ENCODE measurements around the gene PXT1. TPM values are rescaled to one million over a fixed set of nuclear protein-coding genes. Genes with fewer than 3 reads are reported as not detected.
"Not testable (repeated sequence)": the region's sequence is repeated elsewhere in the genome, so short reads cannot be mapped to it uniquely, and the experiment has no call there.

The PXT1 gene
- total RNA-seq = not detected
- 0.04 TPM for polyA plus RNA-seq

GRCh38 chr6:36442671-36443470, at the start of gene PXT1, which contains the start of gene KCTD20:
PXT1 (minus strand) TSS chr6:36442854; CDS start chr6:36426082, 16,772 bp downstream.
KCTD20 (plus strand) TSS chr6:36443000; CDS start chr6:36470098, 27,098 bp downstream.
- H3K4me1 ChIP-seq (ENCODE audit: insufficient read depth) = peaks cover 2% of the 10 kb centered on the region
- peak within 1 kb of the TSS; percentile 77 for H3K4me3 ChIP-seq (ENCODE audit: low read depth, low read length)
- peak within 1 kb of the TSS; percentile 97 for H3K27ac ChIP-seq (ENCODE audit: low read depth)
- H3K36me3 ChIP-seq (ENCODE audit: insufficient read depth) = no peaks in the 10 kb centered on the region
- peak; percentile 62 for DNase-seq (ENCODE audit: extremely low spot score)
- WGBS = under 1% methylated on average over 91 of the region's 91 CpGs

DNA sequence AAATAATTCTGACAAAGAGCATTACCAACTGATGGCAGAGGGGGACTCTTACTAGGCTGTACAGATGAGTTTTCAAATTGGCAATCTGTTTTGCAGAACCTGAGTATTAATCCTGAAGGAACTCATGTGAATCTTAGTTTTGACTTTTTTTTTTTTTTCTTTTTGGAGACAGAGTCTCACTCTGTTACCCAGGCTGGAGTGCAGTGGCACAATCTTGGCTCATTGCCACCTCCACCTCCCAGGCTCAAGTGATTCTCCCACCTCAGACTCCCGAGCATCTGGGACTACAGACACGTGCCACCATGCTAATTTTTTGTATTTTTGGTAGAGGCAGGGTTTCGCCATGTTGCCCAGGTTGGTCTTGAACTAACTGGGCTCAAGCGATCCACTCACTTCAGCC, 49.4 kb upstream of the PXT1 start:
- Histone ChIP-seq H3K36me3 (ENCODE audit: insufficient read depth) (peaks cover 3% of the 10 kb centered on the region), H3K4me3 (ENCODE audit: low read depth, low read length) (no peak overlapping the region), H3K4me1 (ENCODE audit: insufficient read depth) (no peaks in the 10 kb centered on the region), H3K27ac (ENCODE audit: low read depth) (no peak overlapping the region)
- DNase-seq (ENCODE audit: extremely low spot score) = no peak
- WGBS = 89% methylated on average over 4 of the region's 4 CpGs

GRCh38 chr6:36491378-36491965, 48.8 kb upstream of the PXT1 start:
- no peak for DNase-seq (ENCODE audit: extremely low spot score)
- no peak overlapping the region for H3K4me3 ChIP-seq (ENCODE audit: low read depth, low read length)
- no peak overlapping the region for H3K27ac ChIP-seq (ENCODE audit: low read depth)
- WGBS = 94% methylated on average over 7 of the region's 7 CpGs
- H3K36me3 ChIP-seq (ENCODE audit: insufficient read depth) = peaks cover 3% of the 10 kb centered on the region
- H3K4me1 ChIP-seq (ENCODE audit: insufficient read depth) = no peaks in the 10 kb centered on the region

DNA sequence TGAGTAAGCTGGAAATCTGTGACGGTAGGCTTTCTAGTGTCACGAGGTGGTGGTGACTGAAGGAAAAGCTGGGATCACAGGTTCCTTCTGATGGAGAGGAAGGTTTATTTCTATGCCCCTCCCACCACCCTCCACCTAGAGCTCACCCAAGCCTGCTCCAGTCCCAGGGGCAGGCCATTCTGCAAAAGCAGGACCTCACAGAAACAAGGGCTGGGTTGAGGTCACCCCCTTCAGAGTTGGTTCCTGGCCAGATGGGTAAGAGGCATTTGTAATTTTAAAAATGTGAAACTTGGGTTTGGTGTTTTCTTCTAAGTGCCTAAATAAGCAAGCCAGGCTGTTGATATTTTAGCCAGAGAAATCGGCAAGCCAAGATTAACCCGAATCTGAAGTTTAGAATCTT, 46.8 kb upstream of the PXT1 start:
- no peak for DNase-seq (ENCODE audit: extremely low spot score)
- Histone ChIP-seq H3K36me3 (ENCODE audit: insufficient read depth) (no peaks in the 10 kb centered on the region), H3K4me3 (ENCODE audit: low read depth, low read length) (no peak overlapping the region), H3K4me1 (ENCODE audit: insufficient read depth) (no peaks in the 10 kb centered on the region), H3K27ac (ENCODE audit: low read depth) (no peak overlapping the region)
- WGBS = 77% methylated on average over 4 of the region's 4 CpGs

- DNase-seq (ENCODE audit: extremely low spot score) = no peak
- Histone ChIP-seq H3K4me1 (ENCODE audit: insufficient read depth) (no peaks in the 10 kb centered on the region), H3K4me3 (ENCODE audit: low read depth, low read length) (no peak overlapping the region), H3K36me3 (ENCODE audit: insufficient read depth) (no peaks in the 10 kb centered on the region), H3K27ac (ENCODE audit: low read depth) (no peak overlapping the region)
These were observed 45.6 kb upstream of the PXT1 start for GRCh38 chr6:36488221-36488620.

DNA sequence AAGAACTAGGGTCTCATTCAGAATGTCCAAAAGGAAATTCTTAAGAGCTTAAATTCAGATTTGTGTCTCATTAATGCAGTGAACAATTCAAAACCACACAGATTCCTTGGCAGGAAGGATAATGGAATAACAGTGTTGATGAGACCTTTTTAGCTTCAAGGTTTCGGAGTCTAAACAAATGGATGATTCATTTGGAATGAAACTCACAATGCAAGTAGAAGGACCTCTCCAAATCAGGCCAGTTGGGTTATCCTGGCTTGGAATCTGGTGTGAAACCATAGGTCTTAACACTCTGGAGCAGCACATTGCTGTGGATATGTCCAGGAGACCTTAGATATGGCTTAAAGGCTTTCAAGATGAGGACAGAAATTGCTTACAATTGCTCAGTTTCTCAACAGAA, 45.0 kb upstream of the PXT1 start:
- WGBS = 81% methylated on average over 1 of the region's 1 CpG
- Histone ChIP-seq H3K36me3 (ENCODE audit: insufficient read depth) (no peaks in the 10 kb centered on the region), H3K4me1 (ENCODE audit: insufficient read depth) (no peaks in the 10 kb centered on the region), H3K4me3 (ENCODE audit: low read depth, low read length) (no peak overlapping the region), H3K27ac (ENCODE audit: low read depth) (no peak overlapping the region)
- DNase-seq (ENCODE audit: extremely low spot score) = no peak

GRCh38 chr6:36484736-36485135, 42.1 kb upstream of the PXT1 start:
- H3K4me3 ChIP-seq (ENCODE audit: low read depth, low read length) = no peak overlapping the region
- 90% methylated on average over 5 of the region's 5 CpGs for WGBS
- H3K36me3 ChIP-seq (ENCODE audit: insufficient read depth) = peaks cover 2% of the 10 kb centered on the region
- no peak for DNase-seq (ENCODE audit: extremely low spot score)
- H3K27ac ChIP-seq (ENCODE audit: low read depth) = no peak overlapping the region
- H3K4me1 ChIP-seq (ENCODE audit: insufficient read depth) = no peaks in the 10 kb centered on the region

GRCh38 chr6:36483326-36483725, 40.7 kb upstream of the PXT1 start:
- not testable (repeated sequence) for H3K4me3 ChIP-seq (ENCODE audit: low read depth, low read length); H3K27ac ChIP-seq (ENCODE audit: low read depth); H3K4me1 ChIP-seq (ENCODE audit: insufficient read depth); H3K36me3 ChIP-seq (ENCODE audit: insufficient read depth); DNase-seq (ENCODE audit: extremely low spot score)
- WGBS = 96% methylated on average over 5 of the region's 5 CpGs

DNA sequence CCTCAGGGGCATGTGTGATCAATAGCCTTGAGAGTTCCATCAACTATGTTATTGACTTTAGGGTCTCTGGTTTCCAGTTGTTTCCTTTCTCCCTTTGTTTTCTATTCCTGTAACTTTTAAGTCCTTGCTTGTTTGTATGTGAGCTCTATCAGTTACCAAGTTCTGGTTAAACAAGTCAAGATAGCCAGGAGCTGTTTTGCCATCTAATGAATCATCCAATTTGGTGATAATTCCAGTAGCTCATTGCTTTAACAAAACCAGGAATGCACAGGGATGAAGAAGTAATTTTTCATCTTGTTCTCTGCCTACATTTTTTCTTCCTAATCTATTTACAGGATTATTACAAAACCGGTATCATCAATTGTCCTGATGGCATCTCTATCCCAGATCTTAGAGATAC, 36.6 kb upstream of the PXT1 start:
- no peak overlapping the region for H3K27ac ChIP-seq (ENCODE audit: low read depth)
- no peak for DNase-seq (ENCODE audit: extremely low spot score)
- H3K4me3 ChIP-seq (ENCODE audit: low read depth, low read length) = no peak overlapping the region
- H3K4me1 ChIP-seq (ENCODE audit: insufficient read depth) = no peaks in the 10 kb centered on the region
- H3K36me3 ChIP-seq (ENCODE audit: insufficient read depth) = peaks cover 2% of the 10 kb centered on the region
- WGBS = 86% methylated on average over 1 of the region's 1 CpG

- H3K4me3 ChIP-seq (ENCODE audit: low read depth, low read length) = no peak overlapping the region
- 92% methylated on average over 2 of the region's 2 CpGs for WGBS
- H3K27ac ChIP-seq (ENCODE audit: low read depth) = no peak overlapping the region
- DNase-seq (ENCODE audit: extremely low spot score) = no peak
- no peaks in the 10 kb centered on the region for H3K4me1 ChIP-seq (ENCODE audit: insufficient read depth)
- H3K36me3 ChIP-seq (ENCODE audit: insufficient read depth) = peaks cover 2% of the 10 kb centered on the region
These were observed 35.4 kb upstream of the PXT1 start for GRCh38 chr6:36478051-36478526.

DNA sequence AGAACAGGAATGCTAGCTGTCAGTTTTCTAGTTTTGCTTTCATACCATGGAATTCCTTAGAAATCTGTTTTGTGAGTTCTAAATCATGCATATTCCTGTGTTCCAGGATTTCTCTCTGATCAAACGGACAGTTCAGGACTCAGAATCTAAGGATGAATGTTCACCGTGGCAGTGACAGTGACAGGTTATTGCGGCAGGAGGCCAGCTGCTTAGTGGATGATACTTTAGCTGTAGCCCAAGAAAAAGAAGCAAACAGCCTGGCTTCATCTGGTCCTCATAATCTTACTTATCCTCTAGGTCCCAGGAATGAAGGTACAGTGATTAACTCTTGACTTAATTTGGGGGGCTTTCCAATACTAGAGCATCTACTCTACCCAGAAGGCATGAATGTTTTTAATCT, 27.3 kb upstream of the PXT1 start:
- WGBS = 89% methylated on average over 3 of the region's 3 CpGs

DNA sequence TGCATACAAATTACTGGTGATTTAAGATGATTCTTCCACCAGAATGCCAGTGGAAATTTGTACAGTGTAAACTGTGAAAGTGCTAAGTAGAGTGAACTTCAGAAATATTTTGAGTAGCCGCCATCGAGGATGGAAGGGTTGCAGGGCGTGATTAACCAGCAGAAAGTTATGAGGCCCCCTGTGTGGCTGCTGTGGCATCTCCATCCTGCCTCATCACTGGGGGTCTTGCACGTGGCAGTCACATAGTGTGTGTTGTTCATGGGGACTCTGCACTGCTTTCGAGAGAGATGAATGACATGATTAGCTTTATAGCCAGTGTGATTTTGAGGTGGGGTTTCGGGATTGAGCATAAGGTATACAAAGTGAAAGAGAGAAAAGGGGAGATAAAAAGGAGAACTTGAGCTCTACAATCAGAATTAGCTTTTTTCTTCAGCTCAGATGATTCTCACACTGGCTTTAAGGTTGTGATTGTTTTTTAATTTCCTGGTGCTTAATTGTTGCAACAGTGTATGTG, 26.6 kb upstream of the PXT1 start:
- H3K27ac ChIP-seq (ENCODE audit: low read depth) = no peak overlapping the region
- 69% methylated on average over 6 of the region's 6 CpGs for WGBS
- peaks cover 5% of the 10 kb centered on the region for H3K36me3 ChIP-seq (ENCODE audit: insufficient read depth)
- no peak for DNase-seq (ENCODE audit: extremely low spot score)
- no peak overlapping the region for H3K4me3 ChIP-seq (ENCODE audit: low read depth, low read length)
- no peaks in the 10 kb centered on the region for H3K4me1 ChIP-seq (ENCODE audit: insufficient read depth)

More for the DNA sequence above, 27.3 kb upstream of the PXT1 start:
- H3K36me3 ChIP-seq (ENCODE audit: insufficient read depth) = peaks cover 5% of the 10 kb centered on the region
- no peak overlapping the region for H3K27ac ChIP-seq (ENCODE audit: low read depth)
- no peaks in the 10 kb centered on the region for H3K4me1 ChIP-seq (ENCODE audit: insufficient read depth)
- H3K4me3 ChIP-seq (ENCODE audit: low read depth, low read length) = no peak overlapping the region
- no peak for DNase-seq (ENCODE audit: extremely low spot score)

DNA sequence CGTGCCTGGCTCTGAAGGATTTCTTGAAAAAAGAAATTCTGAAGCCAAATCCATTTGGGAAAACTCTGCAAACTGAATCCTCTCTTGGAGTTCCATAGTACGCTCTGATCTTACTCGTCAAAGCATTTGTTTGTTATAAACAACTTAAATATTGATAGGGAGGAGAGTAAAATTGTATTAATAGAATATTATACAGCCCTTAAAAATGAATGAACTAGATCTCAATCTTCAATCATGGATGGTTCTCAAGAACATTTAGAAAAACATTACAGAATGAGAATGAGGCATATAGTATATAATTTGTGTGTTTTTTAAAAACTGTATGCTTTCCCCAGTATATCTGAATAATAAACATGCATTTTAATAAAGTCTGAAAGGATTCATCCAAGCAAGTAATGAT, 25.0 kb upstream of the PXT1 start:
- Histone ChIP-seq H3K4me1 (ENCODE audit: insufficient read depth) (no peaks in the 10 kb centered on the region), H3K27ac (ENCODE audit: low read depth) (no peak overlapping the region), H3K36me3 (ENCODE audit: insufficient read depth) (peaks cover 5% of the 10 kb centered on the region), H3K4me3 (ENCODE audit: low read depth, low read length) (no peak overlapping the region)
- DNase-seq (ENCODE audit: extremely low spot score) = no peak
- 98% methylated on average over 3 of the region's 3 CpGs for WGBS

- Histone ChIP-seq H3K27ac (ENCODE audit: low read depth) (no peak overlapping the region), H3K36me3 (ENCODE audit: insufficient read depth) (no peaks in the 10 kb centered on the region), H3K4me3 (ENCODE audit: low read depth, low read length) (no peak overlapping the region), H3K4me1 (ENCODE audit: insufficient read depth) (no peaks in the 10 kb centered on the region)
- whole genome bisulfite sequencing = 84% methylated on average over 1 of the region's 1 CpG
- DNase-seq (ENCODE audit: extremely low spot score) = no peak
These were observed 21.6 kb upstream of the PXT1 start for GRCh38 chr6:36464233-36464632.

Measured in urinary bladder (tissue), 4 donors.